Measurements from ENCODE around the gene PIK3CB.

GRCh38 chr3:138877226-138877625, 42.5 kb upstream of the PIK3CB start:
- no peak for TF ChIP-seq CTCF (conservative IDR thresholded peaks at IDR 0.05 in 1 of 2, IDR thresholded peaks at IDR 0.05 in 1 of 2; ENCODE audit: extremely low read depth in 1 of 2, insufficient read depth in 1 of 2, low read depth in 1 of 2, low read length in 2 of 2)
- TF ChIP-seq EZH2 (IDR thresholded peaks at IDR 0.05; ENCODE audit: borderline replicate concordance, low read length) = no peak
